RWPE2 (cell line): Measurements from ENCODE around the gene COX6B2.
"Not testable (repeated sequence)": the region's sequence is repeated elsewhere in the genome, so short reads cannot be mapped to it uniquely, and the experiment has no call there.

Source experiments
- ATAC-seq: fragments of 200-7000 bp; cut with Tn5 transposase; 3 replicates; pipeline ENCODE4 v1.9.1; 2021; ENCODE audit warnings: low read depth
- DNase-seq: peaks from one replicate; pipeline ENCODE4 v3.0.0-alpha.2; 2020; ENCODE audit warnings: low spot score
- H3K27ac ChIP-seq: fragments of 450-650 bp; 2 replicates; pipeline ENCODE4 v1.5.1; 2017; ENCODE audit warnings: mild to moderate bottlenecking; ENCODE audit not compliant: poor library complexity, severe bottlenecking
- H3K27me3 ChIP-seq: fragments of 250-450 bp; sonication (Bioruptor Pico); 2 replicates; pipeline ENCODE4 v1.5.1; 2021; ENCODE audit warnings: mild to moderate bottlenecking, moderate library complexity; ENCODE audit not compliant: insufficient read depth, poor library complexity, severe bottlenecking
- H3K36me3 ChIP-seq: fragments of 250-450 bp; sonication (Bioruptor Pico); 2 replicates; pipeline ENCODE4 v1.5.1; 2020; ENCODE audit warnings: low read depth, mild to moderate bottlenecking, moderate library complexity
- H3K4me1 ChIP-seq: fragments of 250-450 bp; sonication (Bioruptor Pico); 2 replicates; pipeline ENCODE4 v1.5.1; 2021; ENCODE audit warnings: mild to moderate bottlenecking, moderate library complexity; ENCODE audit not compliant: insufficient read depth, poor library complexity, severe bottlenecking
- H3K4me3 ChIP-seq: fragments of 250-450 bp; sonication (Bioruptor Pico); 2 replicates; pipeline ENCODE4 v1.5.1; 2021; ENCODE audit warnings: mild to moderate bottlenecking, moderate library complexity; ENCODE audit not compliant: severe bottlenecking
- H3K9me3 ChIP-seq: fragments of 250-450 bp; sonication (Bioruptor Pico); 2 replicates; pipeline ENCODE4 v1.5.1; 2021; ENCODE audit warnings: mild to moderate bottlenecking, moderate library complexity; ENCODE audit not compliant: severe bottlenecking
- TF ChIP-seq, protein P1 (sequence below): fragments of 450-650 bp; IDR thresholded peaks from one replicate; pipeline ENCODE4 v1.5.1; 2017; ENCODE audit warnings: mild to moderate bottlenecking, moderate library complexity; ENCODE audit not compliant: poor library complexity, severe bottlenecking

The COX6B2 gene, protein sequence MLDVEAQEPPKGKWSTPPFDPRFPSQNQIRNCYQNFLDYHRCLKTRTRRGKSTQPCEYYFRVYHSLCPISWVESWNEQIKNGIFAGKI

DNA sequence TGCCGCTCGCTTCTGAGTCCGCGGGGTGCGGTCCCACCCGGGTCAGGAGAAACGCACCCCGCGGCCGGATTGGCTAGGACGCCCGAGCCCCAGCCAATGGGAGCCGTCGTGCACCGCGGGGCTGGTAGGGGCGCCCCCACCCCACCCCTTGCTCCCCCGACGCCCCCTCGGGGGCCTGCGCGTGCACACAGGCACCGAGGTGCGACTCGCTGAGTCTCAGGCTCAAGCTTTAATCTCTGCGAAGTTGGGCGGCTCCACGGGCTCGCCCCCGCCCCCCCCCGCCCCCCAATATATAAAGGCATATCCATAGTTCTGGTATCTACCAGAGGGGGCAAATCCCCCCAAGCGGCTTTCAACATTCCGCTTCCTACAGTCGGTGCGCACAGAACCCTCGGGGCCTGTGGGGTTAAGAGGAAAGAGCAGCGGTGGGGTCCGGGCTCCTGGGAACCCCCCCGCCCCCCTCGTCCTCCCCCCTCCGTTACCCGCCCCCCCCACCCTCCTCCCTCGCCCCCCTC is at the start of gene COX6B2:
TSS of gene COX6B2 (minus strand) at position 22 of the 515 bp plus-strand sequence. CDS start 198 bp downstream, outside the sequence.
- peak within 1 kb of the TSS; percentile 41 for H3K27ac ChIP-seq

DNA sequence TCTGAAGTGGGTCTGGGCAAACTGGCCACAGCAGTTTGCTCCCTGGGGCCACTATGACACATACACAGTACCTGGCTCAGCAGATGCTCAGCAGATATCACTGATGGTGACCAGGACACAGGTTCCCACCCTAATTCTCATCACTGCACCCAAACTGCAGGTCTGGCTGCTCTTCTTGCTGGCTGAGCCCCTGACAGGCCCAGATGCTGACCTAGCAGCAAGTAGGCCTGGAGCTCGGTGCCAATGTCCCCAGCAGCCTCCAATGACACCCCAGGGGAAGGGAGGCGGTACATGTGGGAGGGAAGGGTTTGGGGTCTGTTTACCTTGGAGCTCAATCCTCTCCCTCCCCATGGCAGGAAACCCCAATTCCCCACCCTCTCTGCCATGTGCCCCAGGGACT is 48.0 kb upstream of the COX6B2 start:
- DNase-seq = no peak
- Histone ChIP-seq H3K36me3 (peaks cover 65% of the 10 kb centered on the region), H3K27ac (no peak overlapping the region)

More for the DNA sequence above, at the start of gene COX6B2:
- H3K9me3 ChIP-seq = no peaks in the 10 kb centered on the region
- TF ChIP-seq, protein P1, sequence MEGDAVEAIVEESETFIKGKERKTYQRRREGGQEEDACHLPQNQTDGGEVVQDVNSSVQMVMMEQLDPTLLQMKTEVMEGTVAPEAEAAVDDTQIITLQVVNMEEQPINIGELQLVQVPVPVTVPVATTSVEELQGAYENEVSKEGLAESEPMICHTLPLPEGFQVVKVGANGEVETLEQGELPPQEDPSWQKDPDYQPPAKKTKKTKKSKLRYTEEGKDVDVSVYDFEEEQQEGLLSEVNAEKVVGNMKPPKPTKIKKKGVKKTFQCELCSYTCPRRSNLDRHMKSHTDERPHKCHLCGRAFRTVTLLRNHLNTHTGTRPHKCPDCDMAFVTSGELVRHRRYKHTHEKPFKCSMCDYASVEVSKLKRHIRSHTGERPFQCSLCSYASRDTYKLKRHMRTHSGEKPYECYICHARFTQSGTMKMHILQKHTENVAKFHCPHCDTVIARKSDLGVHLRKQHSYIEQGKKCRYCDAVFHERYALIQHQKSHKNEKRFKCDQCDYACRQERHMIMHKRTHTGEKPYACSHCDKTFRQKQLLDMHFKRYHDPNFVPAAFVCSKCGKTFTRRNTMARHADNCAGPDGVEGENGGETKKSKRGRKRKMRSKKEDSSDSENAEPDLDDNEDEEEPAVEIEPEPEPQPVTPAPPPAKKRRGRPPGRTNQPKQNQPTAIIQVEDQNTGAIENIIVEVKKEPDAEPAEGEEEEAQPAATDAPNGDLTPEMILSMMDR = no peak
- ATAC-seq (no peak), DNase-seq (no peak)
- no peaks in the 10 kb centered on the region for H3K27me3 ChIP-seq
- peaks cover 13% of the 10 kb centered on the region for H3K4me1 ChIP-seq
- H3K36me3 ChIP-seq = no peaks in the 10 kb centered on the region
- peak within 1 kb of the TSS; percentile 34 for H3K4me3 ChIP-seq

DNA sequence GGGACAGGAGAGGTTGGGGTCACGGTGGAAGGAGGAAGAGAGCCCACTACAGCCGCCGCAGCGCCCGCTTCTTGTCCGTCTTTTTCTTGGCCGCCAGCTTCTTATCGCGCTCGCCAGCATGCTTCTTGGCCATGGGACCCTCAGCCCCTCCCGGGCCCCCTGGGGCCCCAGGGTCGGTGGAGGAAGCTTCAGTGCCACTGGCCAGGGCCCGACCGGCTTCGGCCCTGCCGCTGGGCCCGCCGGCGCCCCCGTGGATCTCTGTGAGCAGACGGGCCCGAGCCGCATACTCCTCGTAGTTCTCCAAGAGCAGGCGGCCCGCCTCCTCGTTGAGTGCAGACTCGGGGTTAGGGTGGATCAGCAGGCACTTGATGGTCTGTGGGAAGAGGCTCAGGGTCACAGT is 46.9 kb upstream of the COX6B2 start:
- peaks cover 60% of the 10 kb centered on the region for H3K36me3 ChIP-seq
- H3K27ac ChIP-seq, H3K4me3 ChIP-seq, ATAC-seq, H3K9me3 ChIP-seq, H3K27me3 ChIP-seq, DNase-seq, H3K4me1 ChIP-seq: not testable (repeated sequence)

More for the DNA sequence above, 48.0 kb upstream of the COX6B2 start:
- H3K27me3 ChIP-seq = no peaks in the 10 kb centered on the region
- H3K4me3 ChIP-seq = no peak overlapping the region
- TF ChIP-seq, protein P1 = no peak
- no peak for ATAC-seq
- peaks cover 8% of the 10 kb centered on the region for H3K4me1 ChIP-seq
- H3K9me3 ChIP-seq = no peaks in the 10 kb centered on the region

DNA sequence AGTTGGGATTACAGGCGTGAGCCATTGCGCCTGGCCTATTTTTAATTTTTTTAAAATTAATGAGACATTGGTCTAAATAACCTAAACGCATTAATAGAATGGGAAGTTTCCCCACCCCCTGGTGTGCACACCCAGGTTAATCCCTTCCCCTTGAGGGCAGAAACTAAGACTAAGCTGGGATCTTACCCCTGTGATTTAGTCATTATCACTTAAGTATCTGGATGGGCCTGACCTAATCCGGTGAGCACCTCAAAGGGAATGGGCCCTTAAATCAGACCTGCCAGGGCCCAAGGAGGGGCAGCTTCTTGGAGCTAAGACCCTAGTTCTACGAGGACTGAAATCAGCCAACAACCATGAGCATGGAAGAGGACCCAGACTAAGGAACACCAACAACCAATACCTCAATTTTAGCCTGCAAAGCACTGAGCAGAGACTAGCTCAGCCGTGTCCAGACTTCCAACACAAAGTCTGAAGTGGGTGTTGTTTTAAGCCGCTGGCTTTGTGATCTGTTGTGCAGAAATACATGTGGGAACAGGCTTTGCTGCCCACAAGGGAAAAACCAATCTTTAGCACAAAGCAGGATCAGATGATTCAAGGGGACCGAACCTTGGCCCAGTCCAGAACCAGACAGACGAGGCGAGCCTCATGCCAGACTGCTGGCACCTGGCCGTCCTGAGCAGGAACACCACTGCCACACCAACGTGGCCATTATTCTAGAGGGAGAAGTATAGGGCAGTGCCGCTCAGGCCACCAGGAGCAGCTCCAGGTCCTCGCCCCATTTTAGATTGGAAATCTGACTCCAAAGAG is 46.0 kb upstream of the COX6B2 start:
- DNase-seq (no peak), ATAC-seq (peak; percentile 18; the same call in 2 of the 3 replicates)
- Histone ChIP-seq H3K27me3 (no peaks in the 10 kb centered on the region), H3K4me3 (no peak overlapping the region), H3K36me3 (peaks cover 51% of the 10 kb centered on the region), H3K27ac (peak overlapping the region; percentile 5), H3K9me3 (no peaks in the 10 kb centered on the region), H3K4me1 (no peaks in the 10 kb centered on the region)
- TF ChIP-seq, protein P1 = no peak

DNA sequence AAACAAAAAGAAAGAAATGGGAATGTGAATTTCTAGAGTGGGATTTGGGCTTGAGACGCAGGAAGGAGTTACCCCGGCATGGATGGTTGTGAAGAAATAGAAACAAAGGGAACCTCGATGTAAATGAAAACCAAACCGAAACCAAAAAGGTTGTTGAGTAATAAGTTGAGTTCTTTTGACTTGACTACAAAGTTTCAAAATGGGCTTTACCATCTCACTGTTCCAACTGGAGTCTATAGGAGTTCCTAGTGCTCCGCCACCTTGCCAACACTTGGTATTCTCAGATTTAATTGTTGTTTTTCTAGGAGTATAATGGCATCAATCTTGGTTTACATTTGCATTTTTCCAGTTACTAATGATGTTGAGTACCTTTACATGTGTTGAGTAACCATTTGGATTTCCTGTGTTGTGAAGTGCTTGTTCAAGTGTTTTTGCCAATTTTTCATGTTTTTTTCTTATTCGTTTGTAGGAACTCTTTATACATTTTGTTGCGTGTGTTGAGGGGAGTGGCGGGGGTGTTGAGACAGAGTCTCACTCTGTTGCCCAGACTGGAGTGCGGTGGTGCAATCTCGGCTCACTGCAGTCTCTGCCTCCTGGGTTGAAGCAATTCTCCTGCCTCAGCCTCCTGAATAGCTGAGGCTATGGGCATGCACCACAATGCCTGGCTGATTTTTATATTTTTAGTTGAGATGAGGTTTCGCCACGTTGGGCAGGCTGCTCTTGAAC is 43.8 kb upstream of the COX6B2 start:
- TF ChIP-seq, protein P1 = no peak
- H3K27me3 ChIP-seq = no peaks in the 10 kb centered on the region
- ATAC-seq (peak; percentile 3; the same call in 1 of the 3 replicates), DNase-seq (no peak)
- no peak overlapping the region for H3K27ac ChIP-seq
- H3K4me3 ChIP-seq = no peak overlapping the region
- H3K9me3 ChIP-seq = no peaks in the 10 kb centered on the region
- H3K36me3 ChIP-seq = peaks cover 30% of the 10 kb centered on the region
- H3K4me1 ChIP-seq = no peaks in the 10 kb centered on the region
